HEK293 (cell line): Measurements from ENCODE around the gene NSUN6.

Experiments
- CTCF ChIA-PET: fragments of 350-600 bp; formaldehyde crosslinking; extraction: SDS; loops from one replicate; lab custom pipeline; 2021; ENCODE audit warnings: antibody characterized with exemption; lab: Yijun Ruan, JAX
- POLR2A ChIA-PET: fragments of 300-600 bp; formaldehyde crosslinking; extraction: SDS; loops from one replicate; lab custom pipeline; 2020; ENCODE audit warnings: antibody characterized with exemption, inconsistent platforms; lab: Yijun Ruan, JAX
- H3K27ac ChIP-seq: fragments of 200-500 bp; sonication (Bioruptor generic); 2 replicates; pipeline ENCODE4 v1.5.1; 2014; ENCODE audit warnings: low read depth, low read length, control low read depth, inconsistent platforms; ENCODE audit errors: extremely low read depth
- H3K36me3 ChIP-seq, 2 experiments: fragments of 200-500 bp in 1 of 2; sonication (Bioruptor generic) in 1 of 2; 1 replicate in 1 of 2; 2 replicates in 1 of 2; pipeline ENCODE4 v1.5.1; 2014 to 2017; ENCODE audit warnings: inconsistent platforms in 2 of 2, low read length in 2 of 2; ENCODE audit not compliant: control insufficient read depth in 2 of 2, insufficient read depth in 1 of 2
- H3K4me1 ChIP-seq: fragments of 200-500 bp; sonication (Bioruptor generic); 2 replicates; pipeline ENCODE4 v1.5.1; 2014; ENCODE audit warnings: mild to moderate bottlenecking, low read length, inconsistent platforms; ENCODE audit not compliant: control insufficient read depth, insufficient read depth
- H3K4me3 ChIP-seq: 2 replicates; pipeline ENCODE4 v1.5.1; 2011; ENCODE audit warnings: low read depth, mild to moderate bottlenecking, control low read depth, low read length, moderate library complexity
- H3K9me3 ChIP-seq: fragments of 200-500 bp; sonication (Bioruptor generic); 2 replicates; pipeline ENCODE4 v1.5.1; 2014; ENCODE audit warnings: low read depth, low read length, inconsistent platforms; ENCODE audit not compliant: control insufficient read depth, insufficient read depth
- BCL11B ChIP-seq: fragments of 450-650 bp; formaldehyde crosslinking; IDR thresholded peaks from 2 replicates; pipeline ENCODE4 v1.5.1; 2016; ENCODE audit warnings: low read depth, missing biosample characterization, missing genetic modification characterization
- GLI4 ChIP-seq: fragments of 450-650 bp; formaldehyde crosslinking; IDR thresholded peaks from 2 replicates; pipeline ENCODE4 v1.5.1; 2016; ENCODE audit warnings: missing biosample characterization, missing genetic modification characterization
- HIC1 ChIP-seq: fragments of 450-650 bp; formaldehyde crosslinking; IDR thresholded peaks from 2 replicates; pipeline ENCODE4 v1.5.1; 2016; ENCODE audit warnings: missing biosample characterization, missing genetic modification characterization
- HOXC10 ChIP-seq: sonication (generic); formaldehyde crosslinking; IDR thresholded peaks from 2 replicates; pipeline ENCODE4 v1.8.1; 2023; ENCODE audit warnings: mild to moderate bottlenecking, missing genetic modification reagents
- KLF9 ChIP-seq: fragments of 450-650 bp; formaldehyde crosslinking; IDR thresholded peaks from 2 replicates; pipeline ENCODE4 v1.5.1; 2016; ENCODE audit warnings: missing biosample characterization, missing genetic modification characterization, low read depth
- OVOL3 ChIP-seq: fragments of 450-650 bp; formaldehyde crosslinking; IDR thresholded peaks from 2 replicates; pipeline ENCODE4 v1.5.1; 2016; ENCODE audit warnings: missing biosample characterization, missing genetic modification characterization
- PRDM10 ChIP-seq: fragments of 450-650 bp; formaldehyde crosslinking; IDR thresholded peaks from 2 replicates; pipeline ENCODE4 v1.5.1; 2016; ENCODE audit warnings: missing biosample characterization, missing genetic modification characterization
- REPIN1 ChIP-seq: fragments of 450-650 bp; formaldehyde crosslinking; IDR thresholded peaks from 2 replicates; pipeline ENCODE4 v1.5.1; 2017; ENCODE audit warnings: missing biosample characterization, missing genetic modification characterization, low read depth
- ZFP3 ChIP-seq: fragments of 450-650 bp; formaldehyde crosslinking; IDR thresholded peaks from 2 replicates; pipeline ENCODE4 v1.5.1; 2016; ENCODE audit warnings: low read depth, missing biosample characterization, missing genetic modification characterization
- ZNF114 ChIP-seq: fragments of 450-650 bp; formaldehyde crosslinking; IDR thresholded peaks from 2 replicates; pipeline ENCODE4 v1.5.0; 2017; ENCODE audit warnings: missing biosample characterization, missing genetic modification characterization
- ZNF148 ChIP-seq: fragments of 450-650 bp; formaldehyde crosslinking; IDR thresholded peaks from 2 replicates; pipeline ENCODE4 v1.5.0; 2017; ENCODE audit warnings: missing biosample characterization, missing genetic modification characterization, borderline replicate concordance
- ZNF23 ChIP-seq: fragments of 450-650 bp; formaldehyde crosslinking; IDR thresholded peaks from 2 replicates; pipeline ENCODE4 v1.5.1; 2016; ENCODE audit warnings: missing biosample characterization, missing genetic modification characterization, borderline replicate concordance
- ZNF274 ChIP-seq, 2 experiments: fragments of 200-500 bp in 1 of 2; fragments of 450-650 bp in 1 of 2; sonication (Bioruptor generic) in 1 of 2; formaldehyde crosslinking in 1 of 2; IDR thresholded peaks; 2 replicates each; pipeline versions ENCODE4 v1.5.1 to v1.6.1; 2014 to 2016; ENCODE audit warnings: borderline replicate concordance in 1 of 2, inconsistent platforms in 1 of 2, low read length in 1 of 2, missing biosample characterization in 1 of 2, missing genetic modification characterization in 1 of 2
- ZNF394 ChIP-seq: fragments of 450-650 bp; formaldehyde crosslinking; IDR thresholded peaks from 2 replicates; pipeline ENCODE4 v1.5.1; 2016; ENCODE audit warnings: missing biosample characterization, missing genetic modification characterization, mild to moderate bottlenecking, moderate library complexity, borderline replicate concordance
- ZNF398 ChIP-seq: fragments of 450-650 bp; formaldehyde crosslinking; IDR thresholded peaks from 2 replicates; pipeline ENCODE4 v1.5.1; 2017; ENCODE audit warnings: missing biosample characterization, missing genetic modification characterization
- ZNF426 ChIP-seq: fragments of 450-650 bp; formaldehyde crosslinking; IDR thresholded peaks from 2 replicates; pipeline ENCODE4 v1.5.1; 2017; ENCODE audit warnings: missing biosample characterization, missing genetic modification characterization, mild to moderate bottlenecking, inconsistent platforms, moderate library complexity
- ZNF571 ChIP-seq: fragments of 450-650 bp; formaldehyde crosslinking; IDR thresholded peaks from 2 replicates; pipeline ENCODE4 v1.5.0; 2017; ENCODE audit warnings: missing biosample characterization, missing genetic modification characterization
- ZNF629 ChIP-seq: fragments of 450-650 bp; formaldehyde crosslinking; IDR thresholded peaks from 2 replicates; pipeline ENCODE4 v1.5.1; 2017; ENCODE audit warnings: missing biosample characterization, missing genetic modification characterization
- ZNF692 ChIP-seq: fragments of 450-650 bp; formaldehyde crosslinking; IDR thresholded peaks from 2 replicates; pipeline ENCODE4 v1.5.1; 2016; ENCODE audit warnings: missing biosample characterization, missing genetic modification characterization

NSUN6 gene

GRCh38 chr10:18532881-18533535 is 118.4 kb downstream of the NSUN6 start:
- ChIA-PET POLR2A (no interaction called here), CTCF (interaction anchor here (0.7 kb wide), 1 partner anchor 209 kb away, joined by 5 read pairs; no protein-coding TSS in a partner anchor)
- H3K4me3 ChIP-seq, result no peak overlapping the region
- H3K36me3 ChIP-seq, result peaks cover 11 to 19% of the 10 kb centered on the region in 2 experiments
- H3K9me3 ChIP-seq, result no peaks in the 10 kb centered on the region; the same call in 1 of the 2 replicates
- no peak overlapping the region for H3K27ac ChIP-seq
- no peaks in the 10 kb centered on the region for H3K4me1 ChIP-seq
- TF ChIP-seq OVOL3 (tag by site-specific recombination) (no peak), GLI4 (tag by site-specific recombination) (no peak), ZNF394 (no peak), ZFP3 (tag by site-specific recombination) (no peak), HOXC10 (CRISPR knock-in tag) (no peak), ZNF692 (tag by site-specific recombination) (no peak), ZNF629 (tag by site-specific recombination) (no peak), ZNF274 (IDR thresholded peaks at IDR 0.05; ENCODE audit: low read length) (no peak), ZNF274 (tag by site-specific recombination; IDR thresholded peaks at IDR 0.05; ENCODE audit: borderline replicate concordance) (no peak), ZNF23 (tag by site-specific recombination) (no peak), REPIN1 (no peak), BCL11B (tag by site-specific recombination) (no peak), KLF9 (tag by site-specific recombination) (no peak), ZNF148 (tag by site-specific recombination) (no peak), HIC1 (tag by site-specific recombination) (no peak), ZNF114 (no peak), ZNF571 (tag by site-specific recombination) (no peak), ZNF398 (tag by site-specific recombination) (no peak), ZNF426 (tag by site-specific recombination) (no peak), PRDM10 (no peak)
